T-helper 22 cell (primary cell): ENCODE measurements around the gene PCDHA8.
"Not testable (repeated sequence)": the region's sequence is repeated elsewhere in the genome, so short reads cannot be mapped to it uniquely, and the experiment has no call there.

Experiments
- DNase-seq: peaks from one replicate; pipeline ENCODE4 v3.0.0-alpha.2; 2020; ENCODE audit warnings: low read depth

The PCDHA8 gene

GRCh38 chr5:140840978-140841962 lies at the start of gene PCDHA8:
PCDHA8 (plus strand) TSS chr5:140841187; CDS start chr5:140841322, 135 bp downstream.
- no peak for DNase-seq

GRCh38 chr5:140794595-140795258 lies 46.3 kb upstream of the PCDHA8 start, which contains the start of gene PCDHA2:
PCDHA2 (plus strand) TSS chr5:140794852.
- no peak for DNase-seq

- DNase-seq = no peak
Measured at GRCh38 chr5:140795259-140795641, 45.7 kb upstream of the PCDHA8 start.

- not testable (repeated sequence) for DNase-seq
Measured at GRCh38 chr5:140796072-140796717, 44.8 kb upstream of the PCDHA8 start.

- DNase-seq = no peak
Measured at GRCh38 chr5:140796718-140797095, 44.3 kb upstream of the PCDHA8 start.

GRCh38 chr5:140800816-140801493 lies 40.0 kb upstream of the PCDHA8 start, which contains the start of gene PCDHA3:
PCDHA3 (plus strand) TSS chr5:140801057.
- DNase-seq = no peak

GRCh38 chr5:140801494-140801841 lies 39.5 kb upstream of the PCDHA8 start:
- no peak for DNase-seq

GRCh38 chr5:140802381-140802780 lies 38.6 kb upstream of the PCDHA8 start:
- DNase-seq = not testable (repeated sequence)

- DNase-seq = no peak
Measured at GRCh38 chr5:140802781-140803271, 38.2 kb upstream of the PCDHA8 start.

GRCh38 chr5:140806834-140807775 lies 33.9 kb upstream of the PCDHA8 start, which contains the start of gene PCDHA4:
PCDHA4 (plus strand) TSS chr5:140807068.
- no peak for DNase-seq

- DNase-seq = not testable (repeated sequence)
Measured at GRCh38 chr5:140808241-140808888, 32.6 kb upstream of the PCDHA8 start.

GRCh38 chr5:140808889-140809291 lies 32.1 kb upstream of the PCDHA8 start:
- DNase-seq = no peak

- DNase-seq = no peak
Measured at GRCh38 chr5:140821375-140822280, 19.4 kb upstream of the PCDHA8 start, which contains the start of gene PCDHA5. PCDHA5 (plus strand) TSS chr5:140821613.

GRCh38 chr5:140822281-140822629 lies 18.7 kb upstream of the PCDHA8 start:
- no peak for DNase-seq

- not testable (repeated sequence) for DNase-seq
Measured at GRCh38 chr5:140822969-140823368, 18.0 kb upstream of the PCDHA8 start.

GRCh38 chr5:140823475-140823874 lies 17.5 kb upstream of the PCDHA8 start:
- no peak for DNase-seq

- no peak for DNase-seq
Measured at GRCh38 chr5:140827704-140828361, 13.2 kb upstream of the PCDHA8 start, which contains the start of gene PCDHA6. PCDHA6 (plus strand) TSS chr5:140827960; CDS start chr5:140828092, 132 bp downstream.

GRCh38 chr5:140828362-140828737 lies 12.6 kb upstream of the PCDHA8 start:
- no peak for DNase-seq
